NCI-H1694 (cell line): Measurements from ENCODE around the gene DESI1.
"Not testable (repeated sequence)": the region's sequence is repeated elsewhere in the genome, so short reads cannot be mapped to it uniquely, and the experiment has no call there.

ENCODE experiments used
- DNase-seq: peaks from one replicate; lab custom pipeline; 2025; lab: John Stamatoyannopoulos, UW

The DESI1 gene

GRCh38 chr22:41558241-41558630 lies 62.6 kb downstream of the DESI1 start:
- not testable (repeated sequence) for DNase-seq

DNA sequence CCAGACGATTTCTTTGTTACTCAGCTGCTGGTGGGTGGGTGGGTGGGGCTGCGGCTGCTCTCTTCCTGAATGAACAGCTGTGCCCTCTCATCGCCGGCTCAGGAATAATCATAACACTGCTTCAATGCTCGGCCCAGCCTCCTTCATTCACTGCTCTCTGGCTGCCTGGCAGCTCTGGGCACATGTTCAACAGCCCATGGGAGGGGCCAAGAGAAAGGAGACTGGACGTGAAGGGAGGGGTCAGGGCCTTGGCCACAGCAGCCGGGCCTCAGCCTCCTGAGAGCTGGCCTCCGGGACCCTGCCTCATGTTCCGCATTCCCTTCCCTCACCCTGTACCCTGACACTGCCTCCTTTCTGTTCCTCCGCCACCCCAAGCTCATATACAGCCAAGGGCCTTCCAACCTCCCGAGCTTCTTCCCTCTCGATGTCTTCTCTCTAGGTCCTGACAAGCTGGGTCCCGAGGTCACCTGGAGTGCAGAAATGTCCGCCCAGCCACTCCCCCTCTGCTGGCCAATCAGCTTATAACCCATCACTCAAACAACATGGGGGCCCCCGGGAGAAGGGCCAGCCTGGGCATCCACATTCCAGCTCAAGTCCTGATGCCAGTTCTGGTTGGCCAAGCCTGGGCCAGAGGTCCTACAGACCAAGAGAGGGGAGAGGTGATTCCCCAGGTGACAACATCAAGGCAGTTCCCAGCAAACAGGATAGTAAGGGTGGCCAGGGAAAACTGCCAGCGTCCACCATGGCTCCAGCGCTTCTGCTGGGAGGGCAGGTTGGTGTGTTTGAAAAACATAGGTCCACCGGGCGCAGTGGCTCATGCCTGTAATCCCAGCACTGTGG lies 63.2 kb downstream of the DESI1 start:
- peak; percentile 88 for DNase-seq

GRCh38 chr22:41556561-41556960 lies 64.3 kb downstream of the DESI1 start:
- DNase-seq: no peak

GRCh38 chr22:41555325-41555982 lies 65.4 kb downstream of the DESI1 start:
- peak; percentile 75 for DNase-seq

DNA sequence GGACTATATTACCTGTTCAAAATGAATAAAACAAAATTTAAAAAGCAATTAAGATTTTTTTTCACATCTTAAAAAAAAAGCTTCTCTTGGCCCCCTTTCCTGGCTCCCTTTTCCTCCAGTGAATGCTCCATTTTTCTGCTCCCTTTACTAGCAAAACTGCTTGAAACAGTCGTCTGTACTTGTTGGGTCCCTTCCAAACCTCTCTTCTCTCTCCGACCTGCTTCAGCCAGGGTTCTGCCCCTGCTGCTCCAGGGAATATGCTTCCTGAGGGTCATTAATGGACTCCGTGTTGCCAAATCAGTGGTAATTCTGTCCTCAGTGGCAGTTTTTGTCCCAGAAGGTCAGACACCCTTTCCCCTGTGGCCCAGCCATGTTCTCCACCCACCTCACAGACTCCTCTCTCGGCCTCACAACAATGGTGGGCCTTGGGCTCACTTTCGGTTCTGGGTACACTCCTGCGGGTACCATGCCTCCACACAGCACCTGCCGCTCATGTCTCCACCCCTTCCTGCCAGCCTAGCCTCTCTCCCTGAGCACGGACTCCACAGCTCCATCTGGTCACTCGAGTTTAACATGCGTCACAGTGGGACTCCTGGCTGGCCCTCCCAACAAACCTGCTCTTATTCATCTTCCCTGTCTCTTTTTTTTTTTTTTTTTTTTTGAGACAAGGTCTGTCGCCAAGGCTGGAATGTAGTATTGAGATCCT lies 68.8 kb downstream of the DESI1 start:
- DNase-seq: no peak

- no peak for DNase-seq
These were observed 69.8 kb downstream of the DESI1 start for GRCh38 chr22:41550952-41551491.

DNA sequence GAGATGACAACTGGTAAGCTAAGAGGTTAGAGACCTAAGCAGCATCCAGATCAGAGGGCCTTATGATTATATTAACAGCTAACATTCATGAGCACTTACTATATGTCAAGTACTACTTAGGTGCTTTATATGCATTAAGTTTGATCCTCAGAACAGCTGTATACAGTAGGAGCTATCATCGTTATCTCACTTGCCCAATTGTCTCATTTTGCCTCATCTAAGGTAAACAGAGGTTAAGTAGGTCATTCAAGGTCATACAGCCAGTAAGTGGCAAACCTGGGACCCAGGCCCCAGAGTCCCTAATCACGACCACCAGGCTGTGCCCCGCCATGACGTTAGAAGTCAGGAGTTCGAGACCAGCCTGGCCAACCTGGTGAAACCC lies 72.0 kb downstream of the DESI1 start:
- no peak for DNase-seq
